Suprapubic skin (tissue), 4 donors: ENCODE data around the gene GPBAR1.

Experiments
- CTCF ChIP-seq, 2 donors: fragments of 200-600 bp in 1 of 2; fragments of 450-650 bp in 1 of 2; sonication (generic) in 1 of 2; IDR thresholded peaks; one replicate each; pipeline ENCODE4 v1.5.1; 2016 to 2019; ENCODE audit warnings: antibody characterized with exemption in 2 of 2, mild to moderate bottlenecking in 1 of 2, moderate library complexity in 1 of 2
- EP300 ChIP-seq: sonication (generic); formaldehyde crosslinking; IDR thresholded peaks from one replicate; pipeline ENCODE4 v1.6.1; 2017; ENCODE audit warnings: antibody characterized with exemption
- POLR2A ChIP-seq, 2 donors: fragments of 450-650 bp; IDR thresholded peaks; one replicate each; pipeline ENCODE4 v1.6.1; 2017; ENCODE audit warnings: antibody characterized with exemption in 2 of 2, mild to moderate bottlenecking in 2 of 2, moderate library complexity in 2 of 2
- POLR2AphosphoS5 ChIP-seq, 3 donors: sonication (generic); formaldehyde crosslinking; IDR thresholded peaks; one replicate each; pipeline ENCODE4 v1.6.1; 2017; ENCODE audit warnings: antibody characterized with exemption in 3 of 3

- TF ChIP-seq POLR2AphosphoS5 (IDR thresholded peaks at IDR 0.05) (no peak), CTCF (IDR thresholded peaks at IDR 0.05) (no peak), POLR2A (IDR thresholded peaks at IDR 0.05) (no peak), EP300 (no peak)
Measured at GRCh38 chr2:218293715-218294429, 33.1 kb downstream of the GPBAR1 start.
